Fibroblast of lung (primary cell): ENCODE measurements around the gene NXPE3. TPM values are rescaled to one million over a fixed set of nuclear protein-coding genes. Genes with fewer than 3 reads are reported as not detected.

Experiments
- DNase-seq, 2 donors: peaks; one replicate each; pipeline versions ENCODE4 v3.0.0 to v3.0.0-alpha.2; 2010; ENCODE audit warnings: low read depth in 2 of 2
- H2AFZ ChIP-seq: 2 replicates; pipeline ENCODE4 v1.5.1; 2012; ENCODE audit warnings: low read length, control low read depth, inconsistent platforms
- H3K27ac ChIP-seq: 2 replicates; pipeline ENCODE4 v1.5.1; 2011; ENCODE audit warnings: low read length, control low read depth; ENCODE audit not compliant: insufficient read depth
- H3K27me3 ChIP-seq: 2 replicates; pipeline ENCODE4 v1.5.1; 2011; ENCODE audit warnings: mild to moderate bottlenecking, low read length; ENCODE audit not compliant: control insufficient read depth, insufficient read depth
- H3K36me3 ChIP-seq: 2 replicates; pipeline ENCODE4 v1.5.1; 2011; ENCODE audit warnings: low read length; ENCODE audit not compliant: control insufficient read depth, insufficient read depth
- H3K4me1 ChIP-seq: 2 replicates; pipeline ENCODE4 v1.5.1; 2011; ENCODE audit warnings: low read length; ENCODE audit not compliant: control insufficient read depth, insufficient read depth; ENCODE audit errors: extremely low read depth
- H3K4me2 ChIP-seq: 2 replicates; pipeline ENCODE4 v1.5.1; 2011; ENCODE audit warnings: low read length, control low read depth; ENCODE audit not compliant: insufficient read depth; ENCODE audit errors: extremely low read depth
- H3K4me3 ChIP-seq, 4 experiments: fragments of 200-600 bp in 1 of 4; sonication (generic) in 1 of 4; replicated peaks in 1 of 4; 2 replicates each; pipeline ENCODE4 v1.5.1; 2011 to 2016; ENCODE audit warnings: low read length in 4 of 4, low read depth in 3 of 4, mild to moderate bottlenecking in 3 of 4, control low read depth in 2 of 4, inconsistent platforms in 1 of 4, mixed read lengths in 1 of 4; ENCODE audit not compliant: insufficient read depth in 1 of 4; ENCODE audit errors: control extremely low read depth in 1 of 4
- H3K79me2 ChIP-seq: 2 replicates; pipeline ENCODE4 v1.5.1; 2012; ENCODE audit warnings: mild to moderate bottlenecking, low read length, inconsistent platforms; ENCODE audit not compliant: control insufficient read depth, insufficient read depth
- H3K9ac ChIP-seq: 2 replicates; pipeline ENCODE4 v1.5.1; 2011; ENCODE audit warnings: mild to moderate bottlenecking, low read length, control low read depth; ENCODE audit not compliant: insufficient read depth
- H3K9me3 ChIP-seq: 2 replicates; pipeline ENCODE4 v1.5.1; 2012; ENCODE audit warnings: low read depth, low read length; ENCODE audit not compliant: control insufficient read depth, insufficient read depth
- H4K20me1 ChIP-seq: 2 replicates; pipeline ENCODE4 v1.5.1; 2011; ENCODE audit warnings: low read length; ENCODE audit not compliant: control insufficient read depth, insufficient read depth; ENCODE audit errors: extremely low read depth
- EZH2 ChIP-seq: IDR thresholded peaks from 2 replicates; pipeline ENCODE4 v1.5.1; 2012; ENCODE audit warnings: low read length, control low read depth, mild to moderate bottlenecking; ENCODE audit errors: missing control alignments
- polyA plus RNA-seq, 2 donors: library from polyadenylated mRNA; depleted of rRNA in 1 of 2; stranded (reverse) in 1 of 2; unstranded in 1 of 2; fragments of >200 nt; gene quantifications; 2 replicates each; pipeline ENCODE4 v1.2.1, GENCODE V29; 2011 to 2012; ENCODE audit warnings: missing spikeins in 1 of 2
- total RNA-seq: library from RNA; depleted of rRNA; stranded (reverse); fragments of >200 nt; gene quantifications from 2 replicates; pipeline ENCODE4 v1.2.1, GENCODE V29; 2014
- TF ChIP-seq, protein P1 (sequence below), 2 donors: IDR thresholded peaks in 1 of 2; conservative IDR thresholded peaks in 1 of 2; 1 replicate in 1 of 2; 2 replicates in 1 of 2; pipeline ENCODE4 v1.5.1; 2011 to 2012; ENCODE audit warnings: low read length in 2 of 2, control low read depth in 1 of 2, inconsistent platforms in 1 of 2, low read depth in 1 of 2, mild to moderate bottlenecking in 1 of 2

NXPE3 gene
- total and polyA plus RNA-seq, 2 donors (not counting 1 experiment from before 2014, with no cell fraction given): 26.9 to 27.9 TPM

DNA sequence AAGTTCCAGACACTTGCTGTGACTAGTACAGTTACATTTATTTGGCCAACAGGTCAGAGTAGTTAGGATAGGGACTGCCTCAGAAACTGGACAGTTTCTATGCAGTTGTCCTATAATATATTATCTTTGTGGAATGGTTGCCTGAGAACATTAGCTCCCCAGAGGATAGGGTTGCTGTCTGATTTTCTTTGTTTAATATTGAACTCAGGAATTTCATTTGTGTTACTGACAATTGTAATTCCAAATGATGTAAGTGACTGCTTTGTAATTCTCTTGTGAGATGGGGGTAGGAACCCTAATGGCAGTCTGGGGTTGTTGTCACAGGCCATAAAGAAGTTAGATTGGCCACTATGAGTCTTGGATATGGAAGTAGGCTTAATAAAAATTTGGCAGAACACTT is 2.2 kb downstream of the NXPE3 start:
- Histone ChIP-seq H4K20me1 (no peaks in the 10 kb centered on the region), H3K36me3 (peaks cover 7% of the 10 kb centered on the region), H3K79me2 (peaks cover 8% of the 10 kb centered on the region), H3K4me3 (peak overlapping the region; percentile 7 to 86 (median 51)), H3K9me3 (no peaks in the 10 kb centered on the region), H2AFZ (no peak overlapping the region), H3K4me1 (peaks cover 5% of the 10 kb centered on the region), H3K9ac (no peak overlapping the region), H3K27me3 (no peaks in the 10 kb centered on the region), H3K4me2 (peak overlapping the region; percentile 70), H3K27ac (no peak overlapping the region)
- peak in 1 of 2 donors; percentile 18 for DNase-seq
- TF ChIP-seq, protein P1, sequence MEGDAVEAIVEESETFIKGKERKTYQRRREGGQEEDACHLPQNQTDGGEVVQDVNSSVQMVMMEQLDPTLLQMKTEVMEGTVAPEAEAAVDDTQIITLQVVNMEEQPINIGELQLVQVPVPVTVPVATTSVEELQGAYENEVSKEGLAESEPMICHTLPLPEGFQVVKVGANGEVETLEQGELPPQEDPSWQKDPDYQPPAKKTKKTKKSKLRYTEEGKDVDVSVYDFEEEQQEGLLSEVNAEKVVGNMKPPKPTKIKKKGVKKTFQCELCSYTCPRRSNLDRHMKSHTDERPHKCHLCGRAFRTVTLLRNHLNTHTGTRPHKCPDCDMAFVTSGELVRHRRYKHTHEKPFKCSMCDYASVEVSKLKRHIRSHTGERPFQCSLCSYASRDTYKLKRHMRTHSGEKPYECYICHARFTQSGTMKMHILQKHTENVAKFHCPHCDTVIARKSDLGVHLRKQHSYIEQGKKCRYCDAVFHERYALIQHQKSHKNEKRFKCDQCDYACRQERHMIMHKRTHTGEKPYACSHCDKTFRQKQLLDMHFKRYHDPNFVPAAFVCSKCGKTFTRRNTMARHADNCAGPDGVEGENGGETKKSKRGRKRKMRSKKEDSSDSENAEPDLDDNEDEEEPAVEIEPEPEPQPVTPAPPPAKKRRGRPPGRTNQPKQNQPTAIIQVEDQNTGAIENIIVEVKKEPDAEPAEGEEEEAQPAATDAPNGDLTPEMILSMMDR (conservative IDR thresholded peaks at IDR 0.05 in 1 of 2, IDR thresholded peaks at IDR 0.05 in 1 of 2; ENCODE audit: low read depth in 1 of 2, low read length in 2 of 2): no peak
- no peak for TF ChIP-seq EZH2

GRCh38 chr3:101784855-101785613 is 6.0 kb downstream of the NXPE3 start:
- peaks cover 5% of the 10 kb centered on the region for H3K4me1 ChIP-seq
- H3K27ac ChIP-seq: no peak overlapping the region
- H3K9ac ChIP-seq: no peak overlapping the region
- H3K79me2 ChIP-seq: peaks cover 5% of the 10 kb centered on the region
- no peaks in the 10 kb centered on the region for H4K20me1 ChIP-seq
- no peaks in the 10 kb centered on the region for H3K9me3 ChIP-seq
- H3K27me3 ChIP-seq: no peaks in the 10 kb centered on the region
- no peak overlapping the region for H2AFZ ChIP-seq
- H3K36me3 ChIP-seq: peaks cover 7% of the 10 kb centered on the region
- H3K4me2 ChIP-seq: no peak overlapping the region
- TF ChIP-seq EZH2: no peak
- no peak overlapping the region for H3K4me3 ChIP-seq
- DNase-seq: no peak

GRCh38 chr3:101791778-101792177 is 12.8 kb downstream of the NXPE3 start:
- Histone ChIP-seq H4K20me1 (no peaks in the 10 kb centered on the region), H3K79me2 (peaks cover 2% of the 10 kb centered on the region), H3K9ac (no peak overlapping the region), H3K4me2 (no peak overlapping the region), H3K27me3 (no peaks in the 10 kb centered on the region), H3K4me3 (no peak overlapping the region), H3K9me3 (no peaks in the 10 kb centered on the region), H3K36me3 (peaks cover 2% of the 10 kb centered on the region), H3K27ac (no peak overlapping the region), H3K4me1 (no peaks in the 10 kb centered on the region), H2AFZ (no peak overlapping the region)
- no peak for TF ChIP-seq EZH2
- TF ChIP-seq, protein P1 (conservative IDR thresholded peaks at IDR 0.05 in 1 of 2, IDR thresholded peaks at IDR 0.05 in 1 of 2; ENCODE audit: low read depth in 1 of 2, low read length in 2 of 2): no peak
- no peak for DNase-seq
